ENCODE data around the gene EPC2. TPM values are rescaled to one million over a fixed set of nuclear protein-coding genes. Genes with fewer than 3 reads are reported as not detected.

EPC2 gene
- total and polyA plus RNA-seq, 2 experiments from 2014 or later = 6.3 to 27.0 TPM

- no peaks in the 10 kb centered on the region for H3K36me3 ChIP-seq (ENCODE audit: insufficient read depth)
- no peaks in the 10 kb centered on the region for H4K20me1 ChIP-seq (replicated peaks; ENCODE audit: insufficient read depth)
- H3K4me1 ChIP-seq (ENCODE audit: insufficient read depth) = peaks cover 41% of the 10 kb centered on the region
- H3K27ac ChIP-seq (ENCODE audit: low read depth) = peak overlapping the region; percentile 64; the same call in 1 of the 2 replicates
- H3K36me3 Mint-ChIP-seq (ENCODE audit: low read depth) = no peaks in the 10 kb centered on the region; the same call in 2 of the 3 replicates
- ATAC-seq (no peak), DNase-seq (ENCODE audit: low spot score) (no peak)
- peak overlapping the region; percentile 40; the same call in 1 of the 2 replicates for H3K4me2 ChIP-seq
- H3K27me3 Mint-ChIP-seq (ENCODE audit: insufficient read depth, low read depth, poor library complexity) = peaks cover 18% of the 10 kb centered on the region
- H2AFZ ChIP-seq = peak overlapping the region; percentile 4; the same call in 1 of the 2 replicates
- peak overlapping the region; percentile 57 for H3K27ac Mint-ChIP-seq
- H3K4me1 Mint-ChIP-seq = peaks cover 45% of the 10 kb centered on the region
- no peaks in the 10 kb centered on the region for H3K9me2 ChIP-seq (ENCODE audit: insufficient read depth)
- H3K79me2 ChIP-seq (replicated peaks; ENCODE audit: insufficient read depth) = no peaks in the 10 kb centered on the region
- H3K4me3 Mint-ChIP-seq = peak overlapping the region; percentile 42; the same call in 2 of the 3 replicates
- H3F3A ChIP-seq (replicated peaks; ENCODE audit: low read depth) = no peaks in the 10 kb centered on the region
- H3K27me3 ChIP-seq (ENCODE audit: insufficient read depth) = no peaks in the 10 kb centered on the region
- TF ChIP-seq STAT1 (IDR thresholded peaks at IDR 0.05; ENCODE audit: unreplicated experiment) (no peak), EZH2 (IDR thresholded peaks at IDR 0.05; ENCODE audit: low read depth, unreplicated experiment) (no peak), ETS1 (IDR thresholded peaks at IDR 0.05) (no peak), NANOG (IDR thresholded peaks at IDR 0.05; ENCODE audit: borderline replicate concordance) (no peak), ZNF331 (CRISPR knock-in tag; IDR thresholded peaks at IDR 0.05; ENCODE audit: low read depth) (no peak), CREB1 (CRISPR knock-in tag; IDR thresholded peaks at IDR 0.05; ENCODE audit: low read depth) (no peak), ZNF114 (CRISPR knock-in tag; IDR thresholded peaks at IDR 0.05) (no peak), POLR2AphosphoS5 (IDR thresholded peaks at IDR 0.05; ENCODE audit: low read depth) (no peak), REST (IDR thresholded peaks at IDR 0.05; ENCODE audit: unreplicated experiment) (no peak), EZH2phosphoT487 (IDR thresholded peaks at IDR 0.05; ENCODE audit: unreplicated experiment) (no peak), JUNB (IDR thresholded peaks at IDR 0.05; ENCODE audit: unreplicated experiment) (no peak), ZNF462 (CRISPR knock-in tag; IDR thresholded peaks at IDR 0.05) (no peak), CTCF (conservative IDR thresholded peaks at IDR 0.05; ENCODE audit: low read depth in 2 of 2) (no peak)
- no peaks in the 10 kb centered on the region; the same call in 2 of the 3 replicates for H3K9me3 Mint-ChIP-seq
- H3K4me3 ChIP-seq = peak overlapping the region; percentile 11; the same call in 1 of the 2 replicates
Observed at GRCh38 chr2:148814143-148814859, 169.8 kb downstream of the EPC2 start.

Measured in GM23338 (cell line).